ENCODE results near the gene TRPV4. TPM values are rescaled to one million over a fixed set of nuclear protein-coding genes. Genes with fewer than 3 reads are reported as not detected.

Gene TRPV4
- total and polyA plus RNA-seq, 10 of the 15 experiments (the other 5 are each of a cell fraction or from before 2014, with no cell fraction given): not detected

DNA sequence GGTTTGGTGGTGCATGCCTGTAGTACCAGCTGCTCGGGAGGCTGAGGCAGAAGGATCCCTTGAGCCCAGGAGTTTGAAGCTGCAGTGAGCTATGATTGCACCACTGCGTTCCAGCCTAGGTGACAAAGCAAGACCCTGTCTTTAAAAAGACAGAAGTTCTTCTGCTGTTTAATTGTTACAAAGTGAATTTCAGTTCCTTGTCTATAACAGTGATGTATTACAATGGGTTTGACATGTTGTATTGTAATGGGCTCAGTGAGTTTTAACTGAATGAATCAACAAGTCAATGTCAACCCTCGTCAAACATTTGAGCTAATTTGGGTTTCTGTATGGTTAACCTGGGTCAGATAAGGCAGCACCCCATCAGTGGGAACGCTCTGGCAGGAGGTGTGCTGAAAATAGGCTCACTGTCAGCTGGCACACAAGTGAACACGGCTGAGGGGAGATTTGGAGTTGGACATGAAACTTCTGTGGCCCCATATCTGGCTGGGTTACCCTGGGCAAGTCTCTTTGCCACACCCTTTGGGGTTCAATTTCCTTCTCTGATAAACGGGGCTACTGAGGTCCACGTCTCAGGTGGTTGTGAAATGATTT is 14.0 kb upstream of the TRPV4 start (continued):
- TF ChIP-seq BHLHE40 (IDR thresholded peaks at IDR 0.05; ENCODE audit: borderline replicate concordance in 1 of 2, low read depth in 2 of 2, low read length in 1 of 2): no peak
- peak; percentile 73 for TF ChIP-seq MEF2B (IDR thresholded peaks at IDR 0.05; ENCODE audit: partially characterized antibody, poor library complexity, severe bottlenecking)
- TF ChIP-seq MYC (IDR thresholded peaks at IDR 0.05; ENCODE audit: insufficient read depth, insufficient read length, insufficient replicate concordance, low read length, severe bottlenecking): no peak
- peak; percentile 76 for TF ChIP-seq ATF7 (IDR thresholded peaks at IDR 0.05; ENCODE audit: low read depth)
- TF ChIP-seq ZZZ3 (IDR thresholded peaks at IDR 0.05; ENCODE audit: control insufficient read depth, insufficient read length, low read depth): no peak
- no peak; the same call in 1 of the 2 replicates for TF ChIP-seq NBN (IDR thresholded peaks at IDR 0.05)
- TF ChIP-seq ZNF687 (IDR thresholded peaks at IDR 0.05): no peak
- 0 out of 4 replicates have a peak, but pooled peaks of 1 of the 2 experiments have one; percentile 10 for TF ChIP-seq EP300 (IDR thresholded peaks at IDR 0.05; ENCODE audit: borderline replicate concordance in 1 of 2, control insufficient read depth in 1 of 2, low read depth in 2 of 2, low read length in 2 of 2)
- no peak for TF ChIP-seq ESRRA (IDR thresholded peaks at IDR 0.05; ENCODE audit: low read length)
- no peak for TF ChIP-seq RCOR1 (conservative IDR thresholded peaks at IDR 0.05; ENCODE audit: low read depth, low read length)

Data from GM12878 (cell line).